ENCODE measurements around the gene ASIC2.
"Not testable (repeated sequence)": the region's sequence is repeated elsewhere in the genome, so short reads cannot be mapped to it uniquely, and the experiment has no call there.

The ASIC2 gene

GRCh38 chr17:33015716-33016346, 277.3 kb downstream of the ASIC2 start:
- no peak for DNase-seq

- no peak for DNase-seq
These were observed 278.3 kb downstream of the ASIC2 start for GRCh38 chr17:33014751-33015150.

- no peak for DNase-seq
These were observed 279.3 kb downstream of the ASIC2 start for GRCh38 chr17:33013596-33014375.

- no peak for DNase-seq
These were observed 280.5 kb downstream of the ASIC2 start for GRCh38 chr17:33012522-33013033.

GRCh38 chr17:33009636-33010035, 283.5 kb downstream of the ASIC2 start:
- no peak for DNase-seq

DNA sequence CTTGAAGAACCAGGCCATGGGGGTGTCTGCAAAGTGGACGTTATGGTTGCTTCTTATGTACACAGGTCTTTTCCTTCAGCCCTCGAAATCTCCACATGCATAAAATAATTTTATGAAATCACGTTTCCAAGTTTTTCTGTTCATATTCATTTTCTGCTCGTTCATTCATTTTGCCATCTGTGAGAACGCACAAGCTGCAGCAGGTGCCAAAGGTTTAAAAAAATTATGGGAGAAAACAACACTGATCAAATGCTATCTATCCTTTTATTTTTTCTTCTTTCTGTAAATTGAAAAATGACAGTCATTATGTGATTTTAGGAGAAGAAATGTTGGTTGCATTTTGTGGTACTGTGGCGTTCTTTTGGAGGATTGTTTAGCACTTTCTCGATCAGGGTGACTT, 285.9 kb downstream of the ASIC2 start:
- no peak for DNase-seq

- no peak for DNase-seq
These were observed 290.8 kb downstream of the ASIC2 start for GRCh38 chr17:33002246-33002645.

GRCh38 chr17:32998887-32999228, 294.2 kb downstream of the ASIC2 start:
- DNase-seq: no peak

GRCh38 chr17:32998111-32998886, 294.8 kb downstream of the ASIC2 start:
- DNase-seq: peak; percentile 72

GRCh38 chr17:32995416-32996045, 297.6 kb downstream of the ASIC2 start:
- no peak for DNase-seq

- no peak for DNase-seq
These were observed 299.1 kb downstream of the ASIC2 start for GRCh38 chr17:32993977-32994376.

- no peak for DNase-seq
These were observed 300.6 kb downstream of the ASIC2 start for GRCh38 chr17:32992321-32993033.

GRCh38 chr17:32988481-32989101, 304.5 kb downstream of the ASIC2 start:
- DNase-seq: no peak

GRCh38 chr17:32987868-32988267, 305.2 kb downstream of the ASIC2 start:
- DNase-seq: not testable (repeated sequence)

DNA sequence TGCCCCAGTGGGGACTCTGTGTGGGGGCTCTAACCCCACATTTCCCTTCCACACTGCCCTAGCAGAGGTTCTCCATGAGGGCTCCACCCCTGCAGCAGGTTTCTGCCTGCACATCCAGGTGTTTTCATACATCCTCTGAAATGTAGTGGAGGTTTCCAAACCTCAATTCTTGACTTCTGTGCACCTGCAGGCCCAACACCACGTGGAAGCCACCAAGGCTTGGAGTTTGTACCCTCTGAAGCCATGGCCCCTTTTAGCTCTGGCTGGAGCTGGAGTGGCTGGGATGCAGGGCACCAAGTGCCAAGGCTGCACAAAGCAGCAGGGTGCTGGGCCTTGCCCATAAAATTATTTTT, 305.7 kb downstream of the ASIC2 start:
- not testable (repeated sequence) for DNase-seq

GRCh38 chr17:32985050-32985756, 307.9 kb downstream of the ASIC2 start:
- no peak for DNase-seq

- not testable (repeated sequence) for DNase-seq
These were observed 311.5 kb downstream of the ASIC2 start for GRCh38 chr17:32981611-32982010.

DNA sequence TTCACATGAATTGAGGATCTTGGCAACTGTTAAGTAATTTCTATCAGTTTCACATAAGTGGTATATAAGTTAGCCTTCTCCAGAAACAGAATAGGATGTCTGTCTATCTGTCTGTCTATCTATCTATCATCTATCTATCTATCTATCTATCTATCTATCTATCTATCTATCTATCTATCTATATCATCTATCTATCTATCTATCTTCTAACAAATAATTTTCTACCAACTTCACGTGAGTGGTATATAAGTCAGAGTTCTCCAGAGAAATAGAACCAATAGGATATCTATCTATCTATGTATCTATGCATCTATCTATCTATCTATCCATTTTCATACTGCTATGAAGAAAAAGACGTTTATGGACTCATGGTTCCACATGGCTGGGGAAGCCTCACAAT, 312.9 kb downstream of the ASIC2 start:
- no peak for DNase-seq

DNA sequence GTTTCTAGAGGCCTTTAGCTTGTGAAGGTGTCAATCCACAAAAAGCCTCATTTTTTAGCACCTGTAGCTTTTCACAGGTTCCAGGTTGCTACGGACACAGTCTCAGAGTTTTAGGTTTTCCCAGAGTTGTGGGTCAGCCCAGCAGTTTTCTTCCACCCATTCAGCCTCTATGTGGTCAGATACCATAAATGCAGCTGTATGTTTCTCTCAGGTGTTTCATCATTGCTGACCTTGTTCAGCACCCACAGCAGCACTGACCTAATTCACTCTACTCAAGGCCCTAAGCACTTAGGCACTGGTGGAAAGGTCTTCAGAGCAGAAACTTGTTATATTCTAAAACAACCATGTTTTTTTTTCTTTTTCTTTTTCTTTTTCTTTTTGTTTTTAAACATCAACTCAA, 316.5 kb downstream of the ASIC2 start:
- DNase-seq: no peak

DNA sequence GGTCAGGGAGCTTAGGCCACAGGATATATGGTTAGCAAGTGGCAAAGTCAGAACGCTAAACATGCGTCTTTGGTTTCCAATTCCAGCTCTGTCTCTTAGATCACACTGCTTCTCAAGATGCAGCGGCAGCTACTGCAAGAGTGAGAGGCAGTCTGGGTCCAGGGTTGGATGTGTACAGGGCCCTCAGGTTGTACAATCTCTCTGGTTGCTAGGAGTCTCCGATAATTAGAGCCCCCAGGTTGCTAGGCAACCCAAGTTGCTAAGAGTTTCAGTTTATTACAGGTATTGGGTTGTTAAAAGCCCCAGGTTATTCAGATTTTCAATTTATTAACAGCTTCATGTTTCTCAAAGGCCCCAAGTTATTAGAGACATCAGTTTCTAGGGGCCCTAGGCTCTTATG, 317.0 kb downstream of the ASIC2 start:
- no peak for DNase-seq

DNA sequence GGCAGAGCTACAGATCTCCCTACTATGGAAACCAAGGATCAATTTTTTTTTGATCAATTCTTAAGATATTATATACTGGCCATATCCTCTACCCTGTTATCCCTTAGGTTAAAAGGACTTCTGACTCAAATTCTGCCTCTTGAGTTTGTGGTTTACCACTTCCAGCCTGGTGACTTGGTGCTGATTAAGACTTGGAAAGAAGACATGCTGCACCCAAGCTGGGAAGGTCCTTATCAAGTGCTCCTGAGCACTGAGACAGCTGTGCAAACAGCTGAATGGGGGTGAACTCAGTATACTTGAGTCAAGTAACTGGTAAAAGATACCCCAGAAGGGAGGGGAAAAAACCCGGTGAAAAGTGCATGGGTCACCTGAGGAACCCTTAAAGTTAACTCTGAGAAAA, 321.9 kb downstream of the ASIC2 start:
- peak; percentile 2 for DNase-seq

All from activated naive CD4-positive, alpha-beta T cell treated with Interleukin-2 at 50 U/mL for 16 hours (primary cell).